HEK293 (cell line): ENCODE results near the gene SCAF4.

Experiments
- GLI2 ChIP-seq: fragments of 450-650 bp; formaldehyde crosslinking; IDR thresholded peaks from 2 replicates; pipeline ENCODE4; 2017; ENCODE audit warnings: missing biosample characterization, missing genetic modification characterization, low read depth, borderline replicate concordance
- GLIS1 ChIP-seq: fragments of 450-650 bp; formaldehyde crosslinking; IDR thresholded peaks from 2 replicates; pipeline ENCODE4 v1.5.1; 2016; ENCODE audit warnings: missing biosample characterization, missing genetic modification characterization
- KLF9 ChIP-seq: fragments of 450-650 bp; formaldehyde crosslinking; IDR thresholded peaks from 2 replicates; pipeline ENCODE4 v1.5.1; 2016; ENCODE audit warnings: missing biosample characterization, missing genetic modification characterization, low read depth
- MEIS1 ChIP-seq: sonication (generic); formaldehyde crosslinking; IDR thresholded peaks from 2 replicates; pipeline ENCODE4 v1.8.1; 2022; ENCODE audit warnings: missing genetic modification reagents, mild to moderate bottlenecking, borderline replicate concordance
- SALL2 ChIP-seq: fragments of 450-650 bp; formaldehyde crosslinking; IDR thresholded peaks from 2 replicates; pipeline ENCODE4 v1.5.0; 2017; ENCODE audit warnings: missing biosample characterization, mild to moderate bottlenecking, missing genetic modification characterization, borderline replicate concordance
- SETDB1 ChIP-seq: IDR thresholded peaks from one replicate; pipeline ENCODE4 v1.6.1; 2017; ENCODE audit warnings: mild to moderate bottlenecking, low read length, moderate library complexity, mixed read lengths; ENCODE audit not compliant: insufficient read length
- YY1 ChIP-seq: fragments of 450-650 bp; formaldehyde crosslinking; IDR thresholded peaks from 2 replicates; pipeline ENCODE4 v1.5.1; 2018; ENCODE audit warnings: missing biosample characterization, missing genetic modification characterization
- ZBTB21 ChIP-seq: fragments of 450-650 bp; formaldehyde crosslinking; IDR thresholded peaks from 2 replicates; pipeline ENCODE4 v1.5.1; 2017; ENCODE audit warnings: missing biosample characterization, missing genetic modification characterization
- ZFP3 ChIP-seq: fragments of 450-650 bp; formaldehyde crosslinking; IDR thresholded peaks from 2 replicates; pipeline ENCODE4 v1.5.1; 2016; ENCODE audit warnings: low read depth, missing biosample characterization, missing genetic modification characterization
- ZFP69B ChIP-seq: fragments of 450-650 bp; formaldehyde crosslinking; IDR thresholded peaks from 2 replicates; pipeline ENCODE4 v1.5.1; 2016; ENCODE audit warnings: missing biosample characterization, missing genetic modification characterization
- ZNF133 ChIP-seq: fragments of 450-650 bp; formaldehyde crosslinking; IDR thresholded peaks from 2 replicates; pipeline ENCODE4 v1.5.1; 2016; ENCODE audit warnings: missing biosample characterization, missing genetic modification characterization
- ZNF202 ChIP-seq: fragments of 450-650 bp; formaldehyde crosslinking; IDR thresholded peaks from 2 replicates; pipeline ENCODE4 v1.5.1; 2016; ENCODE audit warnings: missing biosample characterization, missing genetic modification characterization, borderline replicate concordance
- ZNF211 ChIP-seq: fragments of 450-650 bp; formaldehyde crosslinking; IDR thresholded peaks from 2 replicates; pipeline ENCODE4 v1.5.1; 2016; ENCODE audit warnings: low read depth, missing biosample characterization, missing genetic modification characterization
- ZNF23 ChIP-seq: fragments of 450-650 bp; formaldehyde crosslinking; IDR thresholded peaks from 2 replicates; pipeline ENCODE4 v1.5.1; 2016; ENCODE audit warnings: missing biosample characterization, missing genetic modification characterization, borderline replicate concordance
- ZNF239 ChIP-seq: fragments of 450-650 bp; formaldehyde crosslinking; IDR thresholded peaks from 2 replicates; pipeline ENCODE4 v1.5.1; 2016; ENCODE audit warnings: missing biosample characterization, missing genetic modification characterization
- ZNF24 ChIP-seq: fragments of 450-650 bp; formaldehyde crosslinking; IDR thresholded peaks from 2 replicates; pipeline ENCODE4 v1.5.1; 2016; ENCODE audit warnings: missing biosample characterization, missing genetic modification characterization
- ZNF292 ChIP-seq: fragments of 450-650 bp; formaldehyde crosslinking; IDR thresholded peaks from 2 replicates; pipeline ENCODE4 v1.5.1; 2016; ENCODE audit warnings: low read depth, missing biosample characterization, missing genetic modification characterization, borderline replicate concordance
- ZNF302 ChIP-seq: fragments of 450-650 bp; formaldehyde crosslinking; IDR thresholded peaks from 2 replicates; pipeline ENCODE4 v1.5.1; 2016; ENCODE audit warnings: missing biosample characterization, missing genetic modification characterization, low read depth
- ZNF416 ChIP-seq: fragments of 450-650 bp; formaldehyde crosslinking; IDR thresholded peaks from 2 replicates; pipeline ENCODE4 v1.5.1; 2016; ENCODE audit warnings: missing biosample characterization, missing genetic modification characterization
- ZNF473 ChIP-seq: fragments of 450-650 bp; formaldehyde crosslinking; IDR thresholded peaks from 2 replicates; pipeline ENCODE4 v1.5.1; 2017; ENCODE audit warnings: missing biosample characterization, missing genetic modification characterization
- ZNF514 ChIP-seq: fragments of 450-650 bp; formaldehyde crosslinking; IDR thresholded peaks from 2 replicates; pipeline ENCODE4 v1.5.1; 2016; ENCODE audit warnings: missing biosample characterization, missing genetic modification characterization
- ZNF561 ChIP-seq: fragments of 450-650 bp; IDR thresholded peaks from 2 replicates; pipeline ENCODE4 v1.5.1; 2018; ENCODE audit warnings: missing biosample characterization, missing genetic modification characterization, borderline replicate concordance
- ZNF600 ChIP-seq: fragments of 450-650 bp; formaldehyde crosslinking; IDR thresholded peaks from 2 replicates; pipeline ENCODE4 v1.5.1; 2016; ENCODE audit warnings: missing biosample characterization, missing genetic modification characterization
- ZNF626 ChIP-seq: fragments of 450-650 bp; sonication (Bioruptor Pico); formaldehyde crosslinking; IDR thresholded peaks from 2 replicates; pipeline ENCODE4 v1.5.1; 2018; ENCODE audit warnings: missing biosample characterization, missing genetic modification characterization, inconsistent platforms
- ZNF629 ChIP-seq: fragments of 450-650 bp; formaldehyde crosslinking; IDR thresholded peaks from 2 replicates; pipeline ENCODE4 v1.5.1; 2017; ENCODE audit warnings: missing biosample characterization, missing genetic modification characterization
- ZNF664 ChIP-seq: fragments of 450-650 bp; formaldehyde crosslinking; IDR thresholded peaks from 2 replicates; pipeline ENCODE4 v1.5.1; 2016; ENCODE audit warnings: missing biosample characterization, missing genetic modification characterization
- ZNF747 ChIP-seq: fragments of 450-650 bp; formaldehyde crosslinking; IDR thresholded peaks from 2 replicates; pipeline ENCODE4 v1.5.1; 2016; ENCODE audit warnings: missing biosample characterization, missing genetic modification characterization
- ZNF776 ChIP-seq: fragments of 450-650 bp; formaldehyde crosslinking; IDR thresholded peaks from 2 replicates; pipeline ENCODE4 v1.5.0; 2017; ENCODE audit warnings: missing biosample characterization, missing genetic modification characterization, borderline replicate concordance
- ZNF785 ChIP-seq: fragments of 450-650 bp; formaldehyde crosslinking; IDR thresholded peaks from 2 replicates; pipeline ENCODE4 v1.5.1; 2016; ENCODE audit warnings: missing biosample characterization, missing genetic modification characterization
- TF ChIP-seq, protein P1 (sequence below): fragments of 450-650 bp; formaldehyde crosslinking; IDR thresholded peaks from 2 replicates; pipeline ENCODE4 v1.5.1; 2017; ENCODE audit warnings: missing biosample characterization, missing genetic modification characterization
- TF ChIP-seq, protein P2 (sequence below): fragments of 450-650 bp; formaldehyde crosslinking; IDR thresholded peaks from 2 replicates; pipeline ENCODE4 v1.5.1; 2016; ENCODE audit warnings: missing biosample characterization, missing genetic modification characterization
- TF ChIP-seq, protein P3 (sequence below): fragments of 450-650 bp; formaldehyde crosslinking; IDR thresholded peaks from 2 replicates; pipeline ENCODE4 v1.5.1; 2016; ENCODE audit warnings: missing biosample characterization, missing genetic modification characterization
- TF ChIP-seq, protein P4 (sequence below): IDR thresholded peaks from 2 replicates; pipeline ENCODE4 v1.6.1; 2011; ENCODE audit warnings: mild to moderate bottlenecking, low read depth, low read length, borderline replicate concordance
- TF ChIP-seq, protein P5 (sequence below): fragments of 450-650 bp; formaldehyde crosslinking; IDR thresholded peaks from 2 replicates; pipeline ENCODE4 v1.5.1; 2017; ENCODE audit warnings: missing biosample characterization, missing genetic modification characterization

The SCAF4 gene

DNA sequence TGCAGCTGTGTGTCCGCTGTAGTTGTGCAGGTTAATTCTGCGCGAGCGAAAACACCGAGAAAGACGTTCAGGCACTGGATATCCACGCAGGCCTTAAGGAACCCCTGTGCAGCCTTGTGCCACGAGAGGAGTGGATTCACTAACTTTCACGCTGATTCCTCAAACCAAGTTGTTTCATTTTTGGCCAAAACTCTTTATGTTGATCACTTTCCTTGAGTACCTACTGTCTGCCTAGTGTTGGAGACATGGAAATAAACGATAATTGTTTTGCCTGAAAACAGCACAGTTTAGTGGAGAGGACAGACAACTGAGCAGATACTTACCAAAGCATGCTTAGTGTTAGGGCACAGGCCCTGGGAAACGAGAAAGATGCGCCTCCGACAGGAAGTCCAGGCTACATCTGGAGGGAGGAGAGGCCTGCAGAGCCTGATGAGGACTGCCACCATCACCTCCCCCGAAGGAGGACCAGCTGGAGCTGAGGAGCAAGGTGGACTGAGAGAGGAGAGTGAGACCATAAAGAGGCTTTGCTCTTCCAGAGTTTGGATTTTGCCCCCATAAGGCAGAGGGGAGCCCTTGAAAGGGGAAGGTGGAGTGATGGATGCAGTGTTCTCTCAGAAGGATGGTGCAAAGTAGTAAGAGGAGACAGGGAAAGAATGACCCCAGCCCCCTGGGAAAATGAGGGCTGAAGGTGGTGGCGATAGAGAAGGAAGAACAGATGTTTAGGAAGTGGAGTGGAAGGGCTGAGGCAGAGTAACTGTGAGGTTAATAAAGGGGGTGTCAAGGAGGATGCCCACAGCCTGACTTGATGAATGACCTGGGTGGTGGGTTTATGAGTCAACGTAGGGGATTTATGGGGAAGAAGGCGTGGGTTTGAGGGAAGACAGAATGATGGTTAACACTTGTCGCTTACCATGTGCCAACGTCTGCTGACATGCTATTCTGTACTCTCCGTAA, 956 bp upstream of the SCAF4 start (continued):
- TF ChIP-seq, protein P1, sequence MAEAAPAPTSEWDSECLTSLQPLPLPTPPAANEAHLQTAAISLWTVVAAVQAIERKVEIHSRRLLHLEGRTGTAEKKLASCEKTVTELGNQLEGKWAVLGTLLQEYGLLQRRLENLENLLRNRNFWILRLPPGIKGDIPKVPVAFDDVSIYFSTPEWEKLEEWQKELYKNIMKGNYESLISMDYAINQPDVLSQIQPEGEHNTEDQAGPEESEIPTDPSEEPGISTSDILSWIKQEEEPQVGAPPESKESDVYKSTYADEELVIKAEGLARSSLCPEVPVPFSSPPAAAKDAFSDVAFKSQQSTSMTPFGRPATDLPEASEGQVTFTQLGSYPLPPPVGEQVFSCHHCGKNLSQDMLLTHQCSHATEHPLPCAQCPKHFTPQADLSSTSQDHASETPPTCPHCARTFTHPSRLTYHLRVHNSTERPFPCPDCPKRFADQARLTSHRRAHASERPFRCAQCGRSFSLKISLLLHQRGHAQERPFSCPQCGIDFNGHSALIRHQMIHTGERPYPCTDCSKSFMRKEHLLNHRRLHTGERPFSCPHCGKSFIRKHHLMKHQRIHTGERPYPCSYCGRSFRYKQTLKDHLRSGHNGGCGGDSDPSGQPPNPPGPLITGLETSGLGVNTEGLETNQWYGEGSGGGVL = no peak
- TF ChIP-seq ZNF239 (tag by site-specific recombination) = no peak
- TF ChIP-seq ZNF776 (tag by site-specific recombination) = no peak
- TF ChIP-seq, protein P2, sequence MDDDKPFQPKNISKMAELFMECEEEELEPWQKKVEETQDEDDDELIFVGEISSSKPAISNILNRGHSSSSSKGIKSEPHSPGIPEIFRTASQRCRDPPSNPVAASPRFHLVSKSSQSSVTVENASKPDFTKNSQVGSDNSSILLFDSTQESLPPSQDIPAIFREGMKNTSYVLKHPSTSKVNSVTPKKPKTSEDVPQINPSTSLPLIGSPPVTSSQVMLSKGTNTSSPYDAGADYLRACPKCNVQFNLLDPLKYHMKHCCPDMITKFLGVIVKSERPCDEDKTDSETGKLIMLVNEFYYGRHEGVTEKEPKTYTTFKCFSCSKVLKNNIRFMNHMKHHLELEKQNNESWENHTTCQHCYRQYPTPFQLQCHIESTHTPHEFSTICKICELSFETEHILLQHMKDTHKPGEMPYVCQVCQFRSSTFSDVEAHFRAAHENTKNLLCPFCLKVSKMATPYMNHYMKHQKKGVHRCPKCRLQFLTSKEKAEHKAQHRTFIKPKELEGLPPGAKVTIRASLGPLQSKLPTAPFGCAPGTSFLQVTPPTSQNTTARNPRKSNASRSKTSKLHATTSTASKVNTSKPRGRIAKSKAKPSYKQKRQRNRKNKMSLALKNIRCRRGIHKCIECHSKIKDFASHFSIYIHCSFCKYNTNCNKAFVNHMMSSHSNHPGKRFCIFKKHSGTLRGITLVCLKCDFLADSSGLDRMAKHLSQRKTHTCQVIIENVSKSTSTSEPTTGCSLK (tag by site-specific recombination) = no peak
- TF ChIP-seq GLIS1 = no peak
- no peak for TF ChIP-seq ZNF211 (tag by site-specific recombination)
- TF ChIP-seq ZNF292 (tag by site-specific recombination) = no peak
- peak; percentile 10; the same call in 1 of the 2 replicates for TF ChIP-seq ZNF561 (tag by site-specific recombination)
- no peak for TF ChIP-seq ZNF747 (tag by site-specific recombination)
- no peak for TF ChIP-seq GLI2
- TF ChIP-seq ZNF600 (tag by site-specific recombination) = 0 out of 2 replicates have a peak, but pooled peaks have one; percentile 15
- TF ChIP-seq, protein P3, sequence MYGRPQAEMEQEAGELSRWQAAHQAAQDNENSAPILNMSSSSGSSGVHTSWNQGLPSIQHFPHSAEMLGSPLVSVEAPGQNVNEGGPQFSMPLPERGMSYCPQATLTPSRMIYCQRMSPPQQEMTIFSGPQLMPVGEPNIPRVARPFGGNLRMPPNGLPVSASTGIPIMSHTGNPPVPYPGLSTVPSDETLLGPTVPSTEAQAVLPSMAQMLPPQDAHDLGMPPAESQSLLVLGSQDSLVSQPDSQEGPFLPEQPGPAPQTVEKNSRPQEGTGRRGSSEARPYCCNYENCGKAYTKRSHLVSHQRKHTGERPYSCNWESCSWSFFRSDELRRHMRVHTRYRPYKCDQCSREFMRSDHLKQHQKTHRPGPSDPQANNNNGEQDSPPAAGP (tag by site-specific recombination) = 0 out of 2 replicates have a peak, but pooled peaks have one; percentile 22
- TF ChIP-seq ZNF24 = no peak
- no peak for TF ChIP-seq YY1 (tag by site-specific recombination)
- TF ChIP-seq ZNF785 = no peak
- TF ChIP-seq ZNF664 = no peak
- no peak for TF ChIP-seq ZNF416 (tag by site-specific recombination)
- 0 out of 2 replicates have a peak, but pooled peaks have one; percentile 6 for TF ChIP-seq ZNF629
- no peak for TF ChIP-seq ZNF202
- no peak for TF ChIP-seq ZFP3 (tag by site-specific recombination)
- no peak for TF ChIP-seq ZFP69B (tag by site-specific recombination)
- TF ChIP-seq ZNF473 (tag by site-specific recombination) = no peak
- TF ChIP-seq ZBTB21 (tag by site-specific recombination) = no peak
- no peak for TF ChIP-seq ZNF302
- TF ChIP-seq ZNF514 (tag by site-specific recombination) = no peak
- no peak for TF ChIP-seq KLF9 (tag by site-specific recombination)
- TF ChIP-seq SALL2 (tag by site-specific recombination) = no peak
- TF ChIP-seq ZNF23 (tag by site-specific recombination) = no peak
- no peak for TF ChIP-seq ZNF133 (tag by site-specific recombination)
- TF ChIP-seq SETDB1 = no peak
- no peak for TF ChIP-seq ZNF626 (tag by site-specific recombination)
- TF ChIP-seq, protein P4, sequence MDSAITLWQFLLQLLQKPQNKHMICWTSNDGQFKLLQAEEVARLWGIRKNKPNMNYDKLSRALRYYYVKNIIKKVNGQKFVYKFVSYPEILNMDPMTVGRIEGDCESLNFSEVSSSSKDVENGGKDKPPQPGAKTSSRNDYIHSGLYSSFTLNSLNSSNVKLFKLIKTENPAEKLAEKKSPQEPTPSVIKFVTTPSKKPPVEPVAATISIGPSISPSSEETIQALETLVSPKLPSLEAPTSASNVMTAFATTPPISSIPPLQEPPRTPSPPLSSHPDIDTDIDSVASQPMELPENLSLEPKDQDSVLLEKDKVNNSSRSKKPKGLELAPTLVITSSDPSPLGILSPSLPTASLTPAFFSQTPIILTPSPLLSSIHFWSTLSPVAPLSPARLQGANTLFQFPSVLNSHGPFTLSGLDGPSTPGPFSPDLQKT = no peak
- TF ChIP-seq, protein P5, sequence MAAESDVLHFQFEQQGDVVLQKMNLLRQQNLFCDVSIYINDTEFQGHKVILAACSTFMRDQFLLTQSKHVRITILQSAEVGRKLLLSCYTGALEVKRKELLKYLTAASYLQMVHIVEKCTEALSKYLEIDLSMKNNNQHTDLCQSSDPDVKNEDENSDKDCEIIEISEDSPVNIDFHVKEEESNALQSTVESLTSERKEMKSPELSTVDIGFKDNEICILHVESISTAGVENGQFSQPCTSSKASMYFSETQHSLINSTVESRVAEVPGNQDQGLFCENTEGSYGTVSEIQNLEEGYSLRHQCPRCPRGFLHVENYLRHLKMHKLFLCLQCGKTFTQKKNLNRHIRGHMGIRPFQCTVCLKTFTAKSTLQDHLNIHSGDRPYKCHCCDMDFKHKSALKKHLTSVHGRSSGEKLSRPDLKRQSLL (tag by site-specific recombination) = no peak
- no peak for TF ChIP-seq MEIS1
